Mucosa of descending colon (tissue), 3 donors: ENCODE data around the gene MLLT1. TPM values are rescaled to one million over a fixed set of nuclear protein-coding genes. Genes with fewer than 3 reads are reported as not detected.
A peak's percentile ranks its signal among the peaks of the same experiment; 100 is the strongest.

Source experiments
- ATAC-seq: fragments of 200-7000 bp; cut with Tn5 transposase; one replicate; pipeline ENCODE4 v1.9.1; 2020; ENCODE audit warnings: mild to moderate bottlenecking, moderate library complexity
- DNase-seq, 3 donors: peaks; one replicate each; pipeline ENCODE4 v3.0.0-alpha.2; 2020
- H3K36me3 ChIP-seq: fragments of 200-600 bp; one replicate; pipeline ENCODE4 v1.8.0; 2021; ENCODE audit warnings: low read depth, mild to moderate bottlenecking
- H3K4me1 ChIP-seq: fragments of 200-600 bp; one replicate; pipeline ENCODE4 v1.8.0; 2021; ENCODE audit warnings: low read depth, mild to moderate bottlenecking
- H3K4me3 ChIP-seq: fragments of 200-600 bp; one replicate; pipeline ENCODE4 v1.8.0; 2021; ENCODE audit warnings: mild to moderate bottlenecking
- H3K9me3 ChIP-seq: fragments of 200-600 bp; one replicate; pipeline ENCODE4 v1.8.0; 2021; ENCODE audit warnings: mild to moderate bottlenecking
- CTCF ChIP-seq: fragments of 200-600 bp; IDR thresholded peaks from one replicate; pipeline ENCODE4 v1.8.0; 2022; ENCODE audit warnings: antibody characterized with exemption, mild to moderate bottlenecking
- intact Hi-C, 2 donors: fragments of 100-400 bp; cut with DNase I in 1 of 2; cut with micrococcal nuclease in 1 of 2; formaldehyde crosslinking; loops; one replicate each; pipeline versions ENCODE4 v1.11.0 to v1.11.1; 2022; cut with DNase I, micrococcal nuclease
- total RNA-seq, 3 donors: library from RNA; stranded (reverse); fragmentation: NEBNext Ultra II Directional in 2 of 3; extraction: Animal tissue kit (Norgen Biotek cat#: 25700) in 2 of 3; gene quantifications; one replicate each; pipeline versions ENCODE4 v1.2.1 to v1.2.4, GENCODE V29; 2021 to 2023
- donor health status: DM: no; HTN: no; CAD: no; lungs with moderate emphysema.
- donor health status: DM: no; HTN: no; CAD: no.
- donor health status: DM: no; HTN: yes; CAD: no.

MLLT1 gene
- total RNA-seq, 3 donors from 2014 or later = 32.5 to 75.3 (median 33.7) TPM

GRCh38 chr19:6225232-6225865 is 54.4 kb downstream of the MLLT1 start:
- Histone ChIP-seq H3K4me3 (no peak overlapping the region), H3K9me3 (no peaks in the 10 kb centered on the region), H3K36me3 (no peaks in the 10 kb centered on the region), H3K4me1 (no peaks in the 10 kb centered on the region)
- intact Hi-C loops = no loop called here
- ATAC-seq (no peak), DNase-seq (peak in 2 of 3 donors; percentile 16 to 37)
- TF ChIP-seq CTCF = no peak

- Histone ChIP-seq H3K4me3 (no peak overlapping the region), H3K9me3 (no peaks in the 10 kb centered on the region), H3K36me3 (no peaks in the 10 kb centered on the region), H3K4me1 (peaks cover 3% of the 10 kb centered on the region)
- intact Hi-C loops = loop anchor here in 1 of 2 donors (5.0 kb wide), 1 partner anchor 63 kb away; no protein-coding TSS in a partner anchor
- no peak for TF ChIP-seq CTCF
- ATAC-seq = no peak
- peak in 1 of 3 donors; percentile 44 for DNase-seq
These were observed 55.5 kb downstream of the MLLT1 start for GRCh38 chr19:6224308-6224675.

GRCh38 chr19:6223461-6224307 is 56.1 kb downstream of the MLLT1 start:
- peaks cover 6% of the 10 kb centered on the region for H3K4me1 ChIP-seq
- DNase-seq = no peak
- ATAC-seq = no peak
- no peak overlapping the region for H3K4me3 ChIP-seq
- intact Hi-C loops = loop anchor here in 1 of 2 donors (5.0 kb wide), 1 partner anchor 64 kb away; no protein-coding TSS in a partner anchor
- H3K36me3 ChIP-seq = no peaks in the 10 kb centered on the region
- no peak for TF ChIP-seq CTCF
- H3K9me3 ChIP-seq = no peaks in the 10 kb centered on the region

- Histone ChIP-seq H3K4me1 (peaks cover 6% of the 10 kb centered on the region), H3K36me3 (no peaks in the 10 kb centered on the region), H3K4me3 (no peak overlapping the region), H3K9me3 (no peaks in the 10 kb centered on the region)
- ATAC-seq = no peak
- no peak for TF ChIP-seq CTCF
- DNase-seq = no peak
- intact Hi-C loops = loop anchor here in 1 of 2 donors (5.0 kb wide), 1 partner anchor 64 kb away; no protein-coding TSS in a partner anchor
These were observed 56.9 kb downstream of the MLLT1 start for GRCh38 chr19:6222884-6223283.

- no peaks in the 10 kb centered on the region for H3K36me3 ChIP-seq
- no peak for TF ChIP-seq CTCF
These were observed 57.7 kb downstream of the MLLT1 start for GRCh38 chr19:6221878-6222746.

More at GRCh38 chr19:6221878-6222746, 57.7 kb downstream of the MLLT1 start:
- Histone ChIP-seq H3K4me1 (peaks cover 6% of the 10 kb centered on the region), H3K9me3 (no peaks in the 10 kb centered on the region), H3K4me3 (no peak overlapping the region)
- intact Hi-C loops = loop anchor here in 1 of 2 donors (5.0 kb wide), 1 partner anchor 65 kb away; no protein-coding TSS in a partner anchor
- no peak for ATAC-seq
- DNase-seq = no peak
